A673 (cell line): ENCODE measurements around the gene KCNG3. TPM values are rescaled to one million over a fixed set of nuclear protein-coding genes. Genes with fewer than 3 reads are reported as not detected.
A peak's percentile ranks its signal among the peaks of the same experiment; 100 is the strongest.

ENCODE experiments used
- BruUV-seq: library from RNA; stranded (reverse); fragments of 400-500 nt; replicated peaks from 2 replicates; lab custom pipeline; 2021; lab: Mats Ljungman, UMichigan
- CTCF ChIA-PET: fragments of 300-600 bp; sonication (Branson Sonifier 250); formaldehyde crosslinking; loops from one replicate; lab custom pipeline; 2022; ENCODE audit warnings: antibody characterized with exemption; lab: Charles Lee
- POLR2A ChIA-PET: fragments of 300-600 bp; sonication (Branson Sonifier 250); formaldehyde crosslinking; loops from one replicate; lab custom pipeline; 2022; ENCODE audit warnings: antibody characterized with exemption; ENCODE audit not compliant: low non-redundant PET; lab: Charles Lee
- DNase-seq: peaks from one replicate; pipeline ENCODE4 v3.0.0-alpha.2; 2015; ENCODE audit warnings: low spot score
- H3K27ac ChIP-seq: fragments of 200-600 bp; sonication (generic); 2 replicates; pipeline ENCODE4 v1.5.1; 2016; ENCODE audit warnings: mixed run types, low read depth, mild to moderate bottlenecking, mixed read lengths, antibody characterized with exemption, low read length; ENCODE audit not compliant: poor library complexity, severe bottlenecking
- H3K27me3 ChIP-seq: fragments of 200-600 bp; sonication (generic); replicated peaks from 2 replicates; pipeline ENCODE4 v1.6.1; 2017; ENCODE audit warnings: mixed run types, low read depth, mild to moderate bottlenecking, mixed read lengths, antibody characterized with exemption, low read length; ENCODE audit not compliant: insufficient read depth, poor library complexity
- H3K36me3 ChIP-seq: fragments of 200-600 bp; sonication (generic); 2 replicates; pipeline ENCODE4 v1.6.1; 2016; ENCODE audit warnings: mixed run types, mild to moderate bottlenecking, mixed read lengths, antibody characterized with exemption, low read length; ENCODE audit not compliant: insufficient read depth, poor library complexity, severe bottlenecking
- H3K4me1 ChIP-seq: fragments of 200-600 bp; sonication (generic); 2 replicates; pipeline ENCODE4 v1.6.1; 2017; ENCODE audit warnings: mixed run types, mild to moderate bottlenecking, mixed read lengths, antibody characterized with exemption, low read length; ENCODE audit not compliant: insufficient read depth, poor library complexity, severe bottlenecking
- H3K4me3 ChIP-seq: fragments of 200-600 bp; sonication (generic); 2 replicates; pipeline ENCODE4 v1.5.1; 2016; ENCODE audit warnings: low read depth, mixed run types, mild to moderate bottlenecking, mixed read lengths, low read length; ENCODE audit not compliant: poor library complexity, severe bottlenecking
- H3K9me3 ChIP-seq: fragments of 200-600 bp; sonication (generic); 2 replicates; pipeline ENCODE4 v1.6.1; 2016; ENCODE audit warnings: mixed run types, low read depth, mild to moderate bottlenecking, mixed read lengths, antibody characterized with exemption, low read length; ENCODE audit not compliant: poor library complexity, severe bottlenecking
- EZH2 ChIP-seq: fragments of 200-600 bp; sonication (generic); IDR thresholded peaks from 2 replicates; pipeline ENCODE4 v1.6.1; 2017; ENCODE audit warnings: borderline replicate concordance, low read depth, mild to moderate bottlenecking, mixed read lengths, antibody characterized with exemption, low read length; ENCODE audit not compliant: poor library complexity, severe bottlenecking
- intact Hi-C: fragments of 100-400 bp; cut with micrococcal nuclease; formaldehyde crosslinking; loops from one replicate; pipeline ENCODE4 v1.10.0; 2022; ENCODE audit not compliant: unreplicated experiment
- total RNA-seq: library from RNA; stranded (reverse); gene quantifications from 2 replicates; pipeline ENCODE4 v1.2.3, GENCODE V29; 2021
- TF ChIP-seq, protein P1 (sequence below): fragments of 300-800, 200-600 bp; sonication (generic); conservative IDR thresholded peaks from 2 replicates; pipeline ENCODE4 v1.5.1; 2017; ENCODE audit warnings: low read depth, mild to moderate bottlenecking, antibody characterized with exemption, low read length, moderate library complexity, mixed read lengths

The KCNG3 gene
- total RNA-seq, 1 experiment from 2014 or later: 1.5 TPM

DNA sequence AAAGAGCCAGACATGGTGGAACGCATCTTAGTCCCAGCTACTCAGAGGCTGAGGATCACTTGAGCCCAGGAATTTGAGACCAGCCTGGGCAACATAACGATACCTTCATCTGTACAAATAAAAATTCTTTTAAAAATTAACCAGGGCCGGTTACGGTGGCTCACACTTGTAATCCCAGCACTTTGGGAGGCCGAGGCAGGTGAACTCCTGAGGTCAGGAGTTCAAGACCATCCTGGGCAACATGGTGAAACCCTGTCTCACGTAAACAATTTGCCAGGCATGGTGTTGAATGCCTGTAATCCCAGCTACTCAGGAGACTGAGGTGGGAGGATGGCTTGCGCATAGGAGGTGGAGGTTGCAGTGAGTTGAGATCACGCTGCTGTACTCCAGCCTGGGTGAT is 25.8 kb upstream of the KCNG3 start:
- Histone ChIP-seq H3K4me1 (no peaks in the 10 kb centered on the region), H3K4me3 (no peak overlapping the region), H3K9me3 (no peaks in the 10 kb centered on the region), H3K27ac (no peak overlapping the region), H3K27me3 (no peaks in the 10 kb centered on the region), H3K36me3 (no peaks in the 10 kb centered on the region)
- ChIA-PET CTCF (interaction anchor here (0.7 kb wide), 1 partner anchor 22 kb away, joined by 3 read pairs; no protein-coding TSS in a partner anchor), POLR2A (no interaction called here)
- no TSS peak for BruUV-seq
- no peak for DNase-seq
- TF ChIP-seq EZH2: no peak
- TF ChIP-seq, protein P1, sequence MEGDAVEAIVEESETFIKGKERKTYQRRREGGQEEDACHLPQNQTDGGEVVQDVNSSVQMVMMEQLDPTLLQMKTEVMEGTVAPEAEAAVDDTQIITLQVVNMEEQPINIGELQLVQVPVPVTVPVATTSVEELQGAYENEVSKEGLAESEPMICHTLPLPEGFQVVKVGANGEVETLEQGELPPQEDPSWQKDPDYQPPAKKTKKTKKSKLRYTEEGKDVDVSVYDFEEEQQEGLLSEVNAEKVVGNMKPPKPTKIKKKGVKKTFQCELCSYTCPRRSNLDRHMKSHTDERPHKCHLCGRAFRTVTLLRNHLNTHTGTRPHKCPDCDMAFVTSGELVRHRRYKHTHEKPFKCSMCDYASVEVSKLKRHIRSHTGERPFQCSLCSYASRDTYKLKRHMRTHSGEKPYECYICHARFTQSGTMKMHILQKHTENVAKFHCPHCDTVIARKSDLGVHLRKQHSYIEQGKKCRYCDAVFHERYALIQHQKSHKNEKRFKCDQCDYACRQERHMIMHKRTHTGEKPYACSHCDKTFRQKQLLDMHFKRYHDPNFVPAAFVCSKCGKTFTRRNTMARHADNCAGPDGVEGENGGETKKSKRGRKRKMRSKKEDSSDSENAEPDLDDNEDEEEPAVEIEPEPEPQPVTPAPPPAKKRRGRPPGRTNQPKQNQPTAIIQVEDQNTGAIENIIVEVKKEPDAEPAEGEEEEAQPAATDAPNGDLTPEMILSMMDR: no peak
- intact Hi-C loops: no loop called here

DNA sequence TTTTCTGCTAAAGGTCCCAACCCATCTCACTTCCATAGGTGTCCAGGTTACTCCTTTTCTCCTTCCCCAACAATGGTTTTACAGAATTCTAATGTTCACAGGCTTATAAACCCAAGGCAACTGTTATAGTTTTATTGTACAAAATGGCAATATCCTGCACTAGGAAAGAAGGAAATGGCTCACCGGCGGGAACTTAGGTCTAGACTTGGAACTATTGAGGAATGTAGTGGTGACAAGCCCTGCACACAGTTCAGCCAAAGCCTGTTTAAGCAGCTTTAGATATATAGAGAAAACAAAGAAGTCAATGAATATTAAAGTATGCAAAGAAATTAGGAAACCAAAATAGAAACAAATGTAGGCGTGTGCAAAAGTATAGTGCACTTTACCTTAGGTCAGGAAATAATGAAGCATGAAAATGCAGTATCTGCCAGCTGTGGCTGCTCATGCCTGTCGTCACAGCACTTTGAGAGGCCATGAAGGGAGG is 22.7 kb upstream of the KCNG3 start:
- DNase-seq: no peak
- H3K4me3 ChIP-seq: no peak overlapping the region
- H3K9me3 ChIP-seq: no peaks in the 10 kb centered on the region
- no peak overlapping the region for H3K27ac ChIP-seq
- intact Hi-C loops: no loop called here
- TF ChIP-seq, protein P1: no peak
- TF ChIP-seq EZH2: no peak
- no peaks in the 10 kb centered on the region for H3K4me1 ChIP-seq
- ChIA-PET POLR2A (no interaction called here), CTCF (no interaction called here)
- BruUV-seq: no TSS peak
- H3K27me3 ChIP-seq: no peaks in the 10 kb centered on the region
- H3K36me3 ChIP-seq: no peaks in the 10 kb centered on the region

DNA sequence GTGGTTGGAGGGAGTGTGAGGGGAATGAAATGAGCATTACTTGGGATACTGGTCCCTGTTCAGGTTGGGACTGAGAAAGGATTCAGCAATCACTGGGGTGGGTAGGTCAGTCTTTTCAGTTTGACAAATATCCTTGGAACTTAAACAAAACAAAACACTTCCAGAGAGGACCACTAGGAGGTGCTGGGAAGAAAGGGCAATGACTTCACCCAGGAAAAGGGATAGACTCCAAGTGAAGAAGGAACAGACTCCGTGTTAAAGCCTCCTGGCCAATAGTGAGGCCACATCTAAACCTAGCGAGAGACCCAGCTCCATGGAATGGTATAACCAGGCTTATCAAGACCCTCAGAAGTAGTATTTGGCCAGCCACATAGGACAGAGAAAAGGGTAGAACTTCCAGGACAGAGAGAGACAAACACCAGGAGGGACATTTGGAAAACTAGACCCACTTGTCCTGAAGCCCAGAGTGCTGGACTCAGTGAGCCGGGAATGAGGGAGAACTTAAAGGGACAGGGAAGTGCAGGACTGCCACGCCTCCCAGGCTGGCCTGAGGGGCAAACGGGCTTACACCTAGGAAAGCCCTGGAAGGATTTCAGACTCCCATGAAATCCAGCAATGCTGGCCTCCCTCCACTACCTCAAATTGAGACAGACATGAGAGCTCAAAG is 19.6 kb upstream of the KCNG3 start:
- CTCF ChIA-PET: interaction anchor here (0.6 kb wide), 1 partner anchor 837 kb away, joined by 3 read pairs; no protein-coding TSS in a partner anchor
- H3K4me1 ChIP-seq: peaks cover 5% of the 10 kb centered on the region
- H3K27me3 ChIP-seq: no peaks in the 10 kb centered on the region
- H3K36me3 ChIP-seq: no peaks in the 10 kb centered on the region
- H3K4me3 ChIP-seq: no peak overlapping the region
- POLR2A ChIA-PET: no interaction called here
- intact Hi-C loops: loop anchor here (2.0 kb wide), 1 partner anchor 149 kb away; no protein-coding TSS in a partner anchor
- DNase-seq: peak; percentile 77
- TF ChIP-seq EZH2: no peak
- TF ChIP-seq, protein P1: peak; percentile 76
- H3K27ac ChIP-seq: no peak overlapping the region
- no TSS peak for BruUV-seq
- no peaks in the 10 kb centered on the region for H3K9me3 ChIP-seq
